ENCODE data around the gene CAPZB.

CAPZB gene

DNA sequence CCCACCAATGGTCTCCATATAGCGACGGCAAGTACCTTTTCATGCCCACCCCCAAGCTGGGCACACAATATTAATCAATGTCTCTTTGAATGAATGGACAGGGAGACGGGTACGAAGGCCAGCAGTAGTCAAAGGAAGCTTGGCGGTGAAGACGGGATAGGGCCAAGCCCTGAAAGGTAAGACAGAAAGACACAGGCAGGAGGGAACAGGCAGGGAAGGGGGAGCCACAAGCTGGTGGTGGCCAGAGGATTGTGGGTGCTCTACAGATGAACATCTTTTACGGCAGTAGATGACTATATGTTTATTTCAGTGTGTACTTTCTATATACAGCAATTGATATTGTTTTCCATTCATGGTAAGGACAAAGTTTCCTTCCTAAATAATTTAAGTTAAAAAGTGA is 16.3 kb downstream of the CAPZB start:
- DNase-seq (ENCODE audit: low read depth in 2 of 3, low spot score in 1 of 3): no peak

- no peak for DNase-seq (ENCODE audit: low read depth in 2 of 3, low spot score in 1 of 3)
Measured at GRCh38 chr1:19468397-19468956, 16.9 kb downstream of the CAPZB start.

GRCh38 chr1:19467199-19468187 is 17.8 kb downstream of the CAPZB start:
- no peak for DNase-seq (ENCODE audit: low read depth in 2 of 3, low spot score in 1 of 3)

- DNase-seq (ENCODE audit: low read depth in 2 of 3, low spot score in 1 of 3): no peak
Measured at GRCh38 chr1:19466112-19466561, 19.2 kb downstream of the CAPZB start.

DNA sequence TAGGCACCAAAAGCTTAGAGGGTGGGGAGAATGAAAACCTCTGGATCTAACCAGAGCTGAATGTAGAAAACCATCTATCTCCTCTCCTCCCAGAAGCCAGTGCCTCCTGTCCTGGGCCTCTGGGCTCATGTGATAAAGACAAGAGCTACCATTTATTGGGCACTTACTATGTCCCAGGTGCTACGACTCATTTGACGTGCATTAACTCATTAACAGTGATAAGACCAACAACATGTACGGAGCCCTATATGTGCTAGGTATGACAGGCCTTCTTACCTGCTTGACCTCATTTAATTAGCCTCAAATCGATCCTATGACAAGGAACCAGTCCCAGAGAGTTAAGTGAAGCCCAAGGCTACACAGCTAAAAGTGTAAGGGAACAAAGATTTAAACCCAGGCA is 19.7 kb downstream of the CAPZB start:
- DNase-seq (ENCODE audit: low read depth in 2 of 3, low spot score in 1 of 3): no peak

- no peak for DNase-seq (ENCODE audit: low read depth in 2 of 3, low spot score in 1 of 3)
Measured at GRCh38 chr1:19465123-19465522, 20.2 kb downstream of the CAPZB start.

GRCh38 chr1:19464696-19465095 is 20.6 kb downstream of the CAPZB start:
- no peak for DNase-seq (ENCODE audit: low read depth in 2 of 3, low spot score in 1 of 3)

DNA sequence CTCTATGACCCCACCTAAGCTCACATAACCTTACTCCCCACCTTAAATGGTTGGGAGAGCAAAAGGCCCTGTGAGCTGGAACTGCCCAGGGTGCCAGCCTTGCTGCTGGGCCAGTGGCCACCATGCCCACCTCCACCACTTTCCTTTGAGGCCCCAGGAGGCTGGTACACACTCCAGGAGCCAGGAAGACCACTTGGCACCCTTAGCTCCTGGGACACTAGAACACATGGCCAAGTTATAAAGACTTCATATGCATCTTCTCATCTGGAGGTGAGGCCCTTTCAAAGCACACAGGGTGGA is 21.9 kb downstream of the CAPZB start:
- no peak for DNase-seq (ENCODE audit: low read depth in 2 of 3, low spot score in 1 of 3)

DNA sequence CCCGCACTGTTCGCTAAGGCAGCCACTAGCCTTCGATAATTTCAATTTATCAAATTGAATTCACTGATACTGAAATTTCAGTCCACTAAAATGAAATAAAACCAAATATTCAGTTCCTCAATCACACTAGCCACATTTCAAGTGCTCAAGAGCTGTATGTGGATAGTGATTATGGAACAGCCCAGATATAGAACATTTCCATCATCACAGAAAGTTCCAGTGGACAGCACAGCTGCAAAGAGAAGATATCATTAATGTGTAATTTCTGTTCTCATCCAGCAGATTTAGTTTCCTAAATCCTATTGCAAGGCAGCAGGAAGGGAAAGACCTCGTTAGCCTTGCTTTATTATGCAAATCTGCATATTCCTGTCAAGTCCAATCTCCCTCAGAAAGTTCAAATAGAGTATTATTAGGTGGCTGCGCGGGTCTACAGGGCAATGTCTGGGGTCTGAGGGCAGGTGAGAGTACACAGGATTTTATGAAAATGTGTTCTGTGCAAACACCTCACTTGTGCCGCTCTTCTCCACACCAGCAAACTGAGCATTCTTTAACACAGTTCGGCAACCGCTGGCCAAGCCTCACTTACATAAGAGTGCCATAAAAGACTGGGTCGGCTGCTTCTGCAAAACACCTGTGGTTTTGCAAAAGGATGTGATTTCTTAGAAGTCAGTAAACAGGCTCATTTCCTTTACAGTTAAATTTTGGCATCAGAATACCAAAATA is 22.4 kb downstream of the CAPZB start:
- no peak for DNase-seq (ENCODE audit: low read depth in 2 of 3, low spot score in 1 of 3)

- DNase-seq (ENCODE audit: low read depth in 2 of 3, low spot score in 1 of 3): no peak
Measured at GRCh38 chr1:19461220-19461554, 24.2 kb downstream of the CAPZB start.

DNA sequence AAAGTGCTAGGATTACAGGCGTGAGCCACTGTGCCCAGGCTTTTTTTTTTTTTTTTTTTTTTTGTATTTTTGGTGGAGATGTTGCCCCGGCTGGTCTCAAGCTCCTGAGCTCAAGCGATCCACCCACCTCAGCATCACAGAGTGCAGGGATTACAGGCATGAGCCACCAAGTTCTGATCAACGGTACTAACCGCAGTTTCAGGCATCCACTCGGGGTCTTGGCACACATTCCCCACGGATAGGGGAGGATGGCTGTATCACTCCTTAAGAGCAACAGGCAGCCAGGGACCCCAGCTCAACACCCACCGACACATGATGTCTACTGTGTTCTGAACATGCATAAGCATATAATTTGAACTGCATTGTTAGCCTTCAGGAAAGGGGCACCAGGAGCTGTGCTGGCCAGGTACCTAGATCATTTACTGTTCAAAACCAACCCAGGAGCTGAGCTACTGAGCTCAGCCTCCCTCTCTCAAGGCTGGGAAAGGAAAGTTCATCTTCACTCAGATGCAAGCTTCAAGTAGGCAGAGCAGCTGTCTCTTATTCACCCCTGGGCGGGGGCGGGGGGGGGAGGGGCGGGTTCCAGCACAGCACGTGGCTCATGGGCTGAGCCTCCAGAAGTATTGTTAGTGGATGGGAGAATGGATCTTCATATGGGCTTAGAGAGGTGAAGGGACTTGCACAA is 24.7 kb downstream of the CAPZB start:
- no peak for DNase-seq (ENCODE audit: low read depth in 2 of 3, low spot score in 1 of 3)

DNA sequence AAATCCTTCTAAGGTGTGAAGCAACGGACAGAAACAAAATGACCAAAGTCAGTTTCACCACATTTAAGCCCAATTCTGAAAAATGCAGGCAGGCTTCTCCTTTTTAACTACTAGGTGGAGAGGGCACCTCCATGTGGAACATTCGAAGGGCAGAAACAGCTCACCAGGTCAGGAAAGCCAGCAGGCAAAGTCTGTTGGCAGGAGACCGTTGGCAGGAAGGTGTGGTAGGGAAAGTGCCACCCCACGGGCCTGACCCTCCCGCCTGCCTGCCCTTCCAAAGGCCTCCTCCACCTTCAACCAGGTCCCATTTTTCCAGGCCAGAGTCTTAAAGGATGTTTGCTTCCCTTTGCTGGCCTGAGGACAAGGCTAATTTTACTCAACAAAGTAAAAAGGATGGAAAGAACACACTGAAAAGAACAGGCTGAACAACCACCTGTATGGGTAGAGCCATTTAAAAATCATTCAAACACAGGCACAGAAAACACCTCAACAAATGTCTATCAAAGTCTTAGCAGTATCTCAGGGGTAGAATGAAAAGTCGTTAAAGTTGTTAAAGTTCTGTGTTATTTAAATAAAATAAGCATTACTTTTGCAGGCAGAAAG is 26.4 kb downstream of the CAPZB start:
- DNase-seq (ENCODE audit: low read depth in 2 of 3, low spot score in 1 of 3): no peak

- no peak for DNase-seq (ENCODE audit: low read depth in 2 of 3, low spot score in 1 of 3)
Measured at GRCh38 chr1:19457607-19458006, 27.7 kb downstream of the CAPZB start.

DNA sequence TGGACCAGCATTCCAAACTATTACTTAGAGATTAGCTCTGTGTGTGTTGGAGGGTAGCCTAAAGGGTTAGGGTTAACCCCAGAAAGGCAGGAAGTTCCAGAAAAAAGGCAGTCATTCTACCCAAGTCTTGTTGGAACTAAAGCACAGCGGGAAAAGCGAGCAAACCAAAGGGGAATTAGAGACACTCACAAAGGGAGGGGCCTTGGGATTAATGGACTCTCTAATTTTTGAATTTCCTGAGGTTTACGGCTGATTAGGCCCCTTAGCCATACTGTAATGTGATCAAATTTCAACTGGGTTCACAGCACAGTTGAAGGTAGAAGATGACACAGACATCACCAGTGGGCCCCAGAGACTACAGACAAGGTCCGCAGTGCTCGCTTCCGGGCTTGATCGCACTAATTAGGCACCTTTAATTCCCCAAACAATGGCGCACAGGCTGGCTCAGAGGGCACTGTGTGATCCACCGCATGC is 28.3 kb downstream of the CAPZB start:
- DNase-seq (ENCODE audit: low read depth in 2 of 3, low spot score in 1 of 3): no peak

DNA sequence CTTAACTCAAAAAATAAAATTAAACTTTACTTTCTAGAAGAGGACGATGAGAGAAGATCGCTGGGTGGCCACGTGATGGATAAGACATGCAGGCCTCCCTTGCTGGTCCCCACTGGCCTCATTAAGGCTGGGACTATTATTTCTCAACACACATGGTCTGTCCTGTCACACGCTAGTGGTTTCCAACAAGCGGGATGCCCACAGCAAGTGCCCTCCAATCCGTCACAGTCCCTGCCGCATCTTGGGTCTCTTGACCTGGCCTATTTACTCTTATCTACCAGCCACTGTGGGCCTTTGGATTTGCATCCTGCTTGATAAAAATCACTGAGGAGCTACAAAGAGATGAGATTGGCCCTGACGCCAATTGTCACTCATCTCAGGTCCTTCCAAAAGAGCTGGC is 30.0 kb downstream of the CAPZB start:
- DNase-seq (ENCODE audit: low read depth in 2 of 3, low spot score in 1 of 3): no peak

GRCh38 chr1:19454265-19455146 is 30.8 kb downstream of the CAPZB start:
- DNase-seq (ENCODE audit: low read depth in 2 of 3, low spot score in 1 of 3): no peak

- no peak for DNase-seq (ENCODE audit: low read depth in 2 of 3, low spot score in 1 of 3)
Measured at GRCh38 chr1:19453741-19454201, 31.6 kb downstream of the CAPZB start.

DNA sequence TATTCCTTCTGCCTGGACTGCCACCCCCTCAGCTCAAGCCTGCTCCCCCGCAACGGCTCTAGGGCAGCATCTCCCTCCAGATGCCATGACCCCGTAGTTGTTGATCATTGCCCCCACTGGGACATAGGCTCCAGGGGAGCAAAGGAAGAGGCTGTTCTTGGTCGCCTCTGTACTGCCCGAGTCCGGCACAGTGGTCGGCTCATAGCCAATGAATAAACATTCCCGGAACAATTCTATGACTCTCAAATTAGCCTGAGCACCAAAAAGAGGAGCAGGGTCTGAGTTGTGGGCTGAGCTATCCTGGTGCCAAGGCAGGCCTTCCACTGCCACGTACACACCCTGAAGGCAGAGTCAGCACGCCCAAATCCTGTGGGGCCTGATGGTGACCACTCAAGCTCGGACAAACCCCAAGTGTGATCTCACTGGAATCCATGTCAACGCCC is 33.1 kb downstream of the CAPZB start:
- DNase-seq (ENCODE audit: low read depth in 2 of 3, low spot score in 1 of 3): no peak

GRCh38 chr1:19450811-19451515 is 34.4 kb downstream of the CAPZB start:
- no peak for DNase-seq (ENCODE audit: low read depth in 2 of 3, low spot score in 1 of 3)

Measured in stimulated activated CD4-positive, alpha-beta T cell treated with anti-CD3 and anti-CD28 coated beads, Interleukin-12 subunit alpha, Interleukin-12 subunit beta, amount 100 ng/mL, for 48 hours (primary cell).